NCI-H2196 treated with DMSO at 0.1 percent for 48 hours (cell line): ENCODE results near the gene PICK1.
"Not testable (repeated sequence)": the region's sequence is repeated elsewhere in the genome, so short reads cannot be mapped to it uniquely, and the experiment has no call there.

Experiments used
- DNase-seq: peaks from one replicate; lab custom pipeline; 2025; ENCODE audit not compliant: unreplicated experiment; lab: John Stamatoyannopoulos, UW

The PICK1 gene

DNA sequence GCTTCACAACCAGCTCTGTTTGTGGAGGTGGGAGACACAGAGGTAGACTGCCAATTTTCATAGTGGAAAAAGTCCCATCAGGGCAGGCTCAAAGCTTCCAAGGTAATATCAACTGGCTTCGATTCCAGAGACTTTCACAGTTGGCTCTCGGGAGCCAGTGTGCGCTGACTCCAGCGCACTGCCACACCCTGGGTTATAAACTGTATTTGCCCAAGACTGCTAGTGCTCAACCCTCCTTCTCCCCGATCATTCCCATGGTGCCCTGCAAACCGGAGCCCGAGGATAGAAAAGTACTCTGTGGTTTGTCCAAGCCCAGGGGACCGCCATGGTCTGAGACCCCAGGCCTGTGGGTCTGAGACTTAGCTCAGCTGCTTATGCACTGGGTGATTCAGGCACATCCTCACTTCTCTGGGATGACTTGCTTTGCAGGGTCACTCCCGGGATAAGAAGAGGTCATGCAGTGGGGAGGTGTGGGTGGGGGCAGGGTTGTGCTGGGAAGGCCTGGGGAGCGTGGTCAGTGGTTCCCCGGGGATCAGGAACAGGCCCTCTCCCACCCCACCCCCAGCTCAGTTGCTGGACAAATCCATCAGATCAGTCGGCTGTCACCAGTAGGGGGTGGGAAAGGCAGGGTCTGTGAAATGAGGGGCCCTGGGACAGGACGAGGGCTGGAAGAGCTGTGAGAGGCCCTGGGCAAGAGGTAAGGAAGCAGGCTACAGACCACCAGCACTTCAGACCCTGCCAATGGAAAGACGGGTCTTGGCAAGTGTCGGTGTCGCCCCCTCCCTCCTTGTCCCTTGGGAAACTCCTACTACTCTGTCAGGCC lies 26.7 kb upstream of the PICK1 start:
- no peak for DNase-seq

DNA sequence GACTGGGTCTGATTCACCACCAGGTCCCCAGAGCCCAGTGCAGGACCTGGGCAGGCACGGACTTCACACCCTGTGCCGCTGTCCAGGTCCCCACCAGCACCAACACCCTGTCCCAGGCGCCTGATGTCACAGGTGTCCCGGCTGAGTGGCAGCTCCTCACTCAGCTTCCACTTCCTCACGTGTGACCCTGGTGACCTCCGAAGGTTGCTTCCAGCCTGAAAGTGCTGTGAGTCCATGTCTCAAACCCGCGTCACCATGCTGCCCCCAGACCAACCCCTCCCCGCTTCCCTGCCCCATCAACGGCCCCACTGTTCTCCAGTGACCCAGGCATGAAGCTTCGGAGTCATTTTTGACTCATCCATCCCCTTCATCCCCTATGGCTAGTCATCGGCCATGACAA lies 25.7 kb upstream of the PICK1 start:
- DNase-seq, result no peak

DNA sequence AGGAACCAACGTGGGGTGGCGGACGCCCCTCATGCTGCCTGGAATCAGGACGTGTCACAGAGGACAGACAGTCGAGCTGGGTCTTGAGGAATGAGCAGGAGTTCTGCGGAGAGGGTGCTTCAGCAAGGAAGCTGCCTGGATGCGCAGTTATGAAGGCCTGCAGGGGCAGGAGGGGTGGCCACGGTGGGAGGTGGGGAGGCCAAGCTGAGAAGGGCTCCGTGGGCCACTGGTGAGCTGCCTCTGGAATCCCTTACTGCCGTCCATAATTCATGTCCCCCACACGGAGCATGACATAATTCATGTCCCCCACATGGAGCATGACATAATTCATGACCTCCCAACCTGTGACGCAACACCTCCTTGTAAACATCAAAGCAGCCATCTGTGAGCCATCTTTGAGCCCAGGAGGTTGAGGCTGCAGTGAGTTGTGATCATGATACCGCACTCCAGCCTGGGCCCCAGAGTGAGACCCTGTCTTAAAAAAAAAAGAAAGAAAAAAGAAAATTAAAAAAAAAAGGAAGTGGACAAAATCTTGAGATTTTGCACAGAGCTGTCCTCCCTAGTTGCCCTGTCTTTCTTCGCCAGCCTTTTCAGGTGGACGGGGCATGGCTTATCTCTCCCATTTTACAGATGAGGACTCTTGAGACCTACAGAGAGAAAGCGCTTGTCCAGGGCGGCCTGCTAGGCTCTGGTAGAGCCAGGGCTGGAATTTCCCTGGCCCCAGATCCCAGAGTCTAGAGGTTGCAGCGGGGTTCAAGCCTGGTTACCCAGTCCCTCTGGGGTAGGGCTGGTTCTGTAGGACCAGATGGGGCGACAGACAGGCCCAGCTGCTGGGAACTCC lies 24.3 kb upstream of the PICK1 start:
- no peak for DNase-seq

DNA sequence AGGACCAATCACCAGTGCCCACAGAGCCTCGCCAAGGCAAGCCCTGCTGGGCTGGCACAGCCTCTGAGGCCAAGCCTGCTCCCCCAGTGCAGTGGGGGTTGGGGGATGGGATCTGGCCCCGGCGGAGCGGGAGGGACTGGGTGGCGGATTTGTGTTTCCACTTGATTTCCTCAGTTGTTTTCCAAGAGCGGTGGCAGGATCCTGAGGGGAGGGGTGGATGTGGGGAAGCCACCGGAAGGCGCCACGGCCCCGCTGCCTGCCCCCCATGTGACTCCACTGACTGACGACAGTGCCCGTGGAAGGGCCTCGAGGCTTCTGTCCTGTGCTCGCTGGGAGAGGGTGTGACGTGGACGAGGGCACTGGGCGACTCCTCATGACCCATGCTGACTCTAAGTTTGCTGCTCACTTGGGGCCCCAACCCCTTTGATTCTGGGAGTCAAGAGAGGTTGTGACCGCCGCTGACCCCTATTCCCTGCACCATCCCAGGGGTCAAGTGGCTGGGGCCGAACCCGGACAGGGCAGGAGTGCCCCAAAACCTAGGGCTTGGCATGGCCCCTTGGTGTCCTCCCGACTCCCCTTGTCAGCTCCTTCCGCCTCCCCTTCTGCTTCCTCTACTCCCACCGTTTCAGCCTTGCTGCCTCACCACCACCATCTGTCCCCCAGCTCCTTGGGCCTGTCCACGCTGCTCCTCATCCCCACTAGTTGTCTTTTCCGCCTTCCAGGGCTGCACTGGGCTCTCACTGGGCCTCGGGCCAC lies 23.5 kb upstream of the PICK1 start:
- DNase-seq, result no peak

DNA sequence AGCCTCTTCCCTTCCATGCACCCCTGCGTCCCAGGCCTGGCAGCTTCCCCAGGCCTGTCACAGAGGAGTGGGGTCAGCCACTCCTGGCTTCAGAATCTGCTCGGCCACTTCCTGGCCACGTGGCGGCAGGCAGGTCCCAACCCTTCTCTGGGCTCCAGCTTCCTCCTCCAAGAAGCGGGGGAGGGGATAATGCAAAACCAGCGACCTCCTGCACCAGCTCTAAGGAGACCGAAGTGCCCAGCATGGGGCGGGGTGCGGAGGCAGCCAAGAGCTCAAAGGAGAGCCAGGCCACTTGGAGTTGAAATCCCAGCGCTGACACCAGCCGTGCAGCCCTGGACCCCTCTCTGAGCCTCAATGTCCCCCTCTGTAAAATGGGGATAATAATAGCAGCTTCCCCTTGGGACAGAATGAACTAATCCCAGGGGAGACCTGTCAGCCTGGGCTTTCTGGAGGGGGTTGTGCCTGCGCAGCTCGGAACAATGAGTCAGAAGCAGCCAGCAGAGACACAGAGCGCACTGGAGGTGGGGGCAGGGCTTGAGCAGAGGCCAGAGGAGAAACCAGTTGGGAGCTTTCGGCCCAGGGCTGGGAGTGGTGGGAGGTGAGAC lies 22.8 kb upstream of the PICK1 start:
- no peak for DNase-seq

DNA sequence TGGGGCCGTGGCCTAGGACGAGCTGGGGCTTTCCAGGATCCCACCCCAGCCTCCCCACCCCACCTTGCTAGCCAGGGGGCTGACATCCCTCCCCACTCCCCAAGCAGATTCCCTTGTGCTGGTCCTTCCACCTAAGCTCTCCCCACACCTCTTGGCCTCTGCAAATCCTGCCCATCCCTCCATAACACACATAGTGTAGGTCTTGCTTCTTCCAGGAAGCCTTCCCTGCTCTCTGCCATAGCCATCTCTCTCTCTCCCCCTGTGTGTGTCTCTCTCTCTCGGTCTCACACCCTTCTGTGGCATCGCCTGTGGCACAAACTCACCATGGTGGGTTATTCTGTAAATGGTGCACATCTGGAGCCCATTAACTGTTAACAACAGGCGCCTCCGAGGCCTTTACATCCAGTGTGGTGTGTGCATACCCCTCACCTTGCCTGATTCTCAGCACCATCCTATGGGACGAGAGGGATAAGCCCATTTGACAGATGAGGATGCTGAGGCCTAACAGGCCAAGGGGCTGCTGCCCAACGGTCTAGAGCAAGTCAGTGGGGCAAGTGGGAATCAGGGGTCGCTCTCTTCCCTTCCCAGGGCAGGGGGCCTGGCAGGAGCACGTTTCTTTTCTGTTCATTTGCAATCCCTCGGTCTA lies 22.2 kb upstream of the PICK1 start:
- no peak for DNase-seq

DNA sequence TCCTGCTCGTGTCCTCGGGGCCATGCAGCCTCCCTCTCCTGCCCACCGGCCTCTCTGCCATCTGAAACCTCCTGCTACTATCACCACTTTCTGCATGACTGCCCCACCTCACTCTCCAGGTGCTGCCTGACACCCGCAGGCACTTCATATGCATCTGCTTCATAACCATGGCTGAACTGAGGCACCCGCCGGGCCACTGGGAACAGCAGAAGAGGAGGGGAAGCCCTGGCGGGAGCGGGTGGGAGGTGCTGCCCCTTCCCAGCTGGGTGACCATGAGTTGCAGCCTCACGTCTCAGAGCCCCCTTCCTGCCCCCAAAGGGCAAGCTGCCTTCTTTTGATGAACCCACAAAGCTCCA lies 21.7 kb upstream of the PICK1 start:
- no peak for DNase-seq

DNA sequence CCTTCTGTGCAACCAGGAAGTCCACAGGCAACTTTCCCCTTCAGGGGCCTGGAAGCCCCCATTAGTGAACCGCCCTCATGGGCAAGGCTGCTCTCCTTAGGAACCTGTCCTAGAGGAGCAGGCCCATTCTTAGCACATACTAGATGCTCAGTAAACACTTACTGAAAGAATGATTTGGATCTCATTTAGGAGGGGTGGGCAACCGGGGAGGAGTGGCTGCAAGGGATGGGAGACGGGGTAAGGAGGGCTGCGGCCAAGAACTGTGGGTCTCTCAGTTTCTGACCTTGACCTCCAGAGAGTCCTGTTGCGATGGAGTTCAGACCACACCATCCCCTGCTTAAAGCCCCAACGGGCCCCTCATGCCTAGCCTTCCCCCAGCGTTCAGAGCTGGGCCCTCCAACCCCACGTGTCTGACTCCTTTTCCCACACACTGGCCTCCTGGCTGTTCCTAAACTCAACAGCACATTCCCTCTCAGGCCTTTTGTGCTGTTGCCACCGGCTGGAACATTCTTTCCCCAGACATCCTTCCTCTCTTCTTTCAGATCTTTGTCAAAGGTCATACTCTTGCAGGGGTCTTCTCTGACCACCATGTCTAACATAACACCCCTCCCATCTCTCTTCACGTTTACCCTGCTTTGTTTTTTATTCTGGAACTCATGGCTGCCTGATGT lies 20.7 kb upstream of the PICK1 start:
- DNase-seq, result no peak

DNA sequence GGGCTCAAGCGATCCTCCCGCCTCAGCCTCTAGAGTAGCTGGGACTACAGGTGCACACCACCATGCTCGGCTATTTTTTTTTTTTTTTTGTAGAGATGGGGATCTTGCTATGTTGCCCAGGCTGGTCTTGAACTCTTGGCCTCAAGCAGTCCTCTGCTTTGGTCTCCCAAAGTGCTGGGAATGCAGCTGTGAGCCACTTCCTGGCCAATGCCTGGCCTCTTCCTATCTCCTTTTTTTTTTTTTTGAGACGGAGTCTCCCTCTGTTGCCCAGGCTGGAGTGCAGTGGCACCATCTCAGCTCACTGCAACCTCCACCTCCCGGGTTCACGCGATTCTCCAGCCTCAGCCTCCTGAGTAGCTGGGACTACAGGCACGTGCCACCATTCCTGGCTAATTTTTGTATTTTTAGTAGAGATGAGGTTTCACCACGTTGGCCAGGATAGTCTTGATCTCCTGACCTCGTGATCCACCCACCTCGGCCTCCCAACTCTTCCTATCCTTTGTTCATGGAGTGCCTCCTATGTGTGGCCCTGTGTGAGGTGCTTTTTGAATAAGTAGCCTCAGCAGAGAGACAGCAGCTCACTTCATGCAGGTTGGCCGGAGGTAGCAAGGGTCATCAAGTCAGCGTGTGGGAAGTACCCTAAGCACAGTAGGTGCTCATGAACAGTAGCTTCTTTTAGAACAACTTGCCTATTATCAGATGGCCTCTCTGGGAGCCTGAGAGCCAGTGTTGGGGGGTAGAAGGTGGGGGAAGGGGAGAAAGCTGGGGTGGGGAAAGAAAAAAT lies 19.6 kb upstream of the PICK1 start:
- DNase-seq, result not testable (repeated sequence)

DNA sequence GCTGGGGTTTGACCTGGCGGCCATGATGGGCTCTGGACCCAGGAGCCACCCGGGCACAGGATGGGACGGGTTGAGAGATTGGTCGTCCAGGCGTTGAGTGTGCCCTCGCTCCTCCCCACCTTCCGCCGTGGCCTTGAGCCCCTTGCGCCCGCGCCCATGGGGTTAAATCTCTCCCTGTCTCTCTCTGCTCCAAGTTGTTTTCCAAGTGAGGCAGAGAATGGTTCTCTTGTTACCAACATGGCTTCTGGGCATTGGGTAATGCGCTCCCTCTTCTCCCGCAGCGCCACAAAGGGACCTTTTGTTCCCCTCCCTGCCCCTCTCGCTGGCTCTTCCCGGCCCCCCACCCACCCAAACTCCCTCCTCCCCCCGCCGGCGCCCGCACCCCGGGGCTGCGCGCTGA lies 18.8 kb upstream of the PICK1 start:
- DNase-seq, result no peak

DNA sequence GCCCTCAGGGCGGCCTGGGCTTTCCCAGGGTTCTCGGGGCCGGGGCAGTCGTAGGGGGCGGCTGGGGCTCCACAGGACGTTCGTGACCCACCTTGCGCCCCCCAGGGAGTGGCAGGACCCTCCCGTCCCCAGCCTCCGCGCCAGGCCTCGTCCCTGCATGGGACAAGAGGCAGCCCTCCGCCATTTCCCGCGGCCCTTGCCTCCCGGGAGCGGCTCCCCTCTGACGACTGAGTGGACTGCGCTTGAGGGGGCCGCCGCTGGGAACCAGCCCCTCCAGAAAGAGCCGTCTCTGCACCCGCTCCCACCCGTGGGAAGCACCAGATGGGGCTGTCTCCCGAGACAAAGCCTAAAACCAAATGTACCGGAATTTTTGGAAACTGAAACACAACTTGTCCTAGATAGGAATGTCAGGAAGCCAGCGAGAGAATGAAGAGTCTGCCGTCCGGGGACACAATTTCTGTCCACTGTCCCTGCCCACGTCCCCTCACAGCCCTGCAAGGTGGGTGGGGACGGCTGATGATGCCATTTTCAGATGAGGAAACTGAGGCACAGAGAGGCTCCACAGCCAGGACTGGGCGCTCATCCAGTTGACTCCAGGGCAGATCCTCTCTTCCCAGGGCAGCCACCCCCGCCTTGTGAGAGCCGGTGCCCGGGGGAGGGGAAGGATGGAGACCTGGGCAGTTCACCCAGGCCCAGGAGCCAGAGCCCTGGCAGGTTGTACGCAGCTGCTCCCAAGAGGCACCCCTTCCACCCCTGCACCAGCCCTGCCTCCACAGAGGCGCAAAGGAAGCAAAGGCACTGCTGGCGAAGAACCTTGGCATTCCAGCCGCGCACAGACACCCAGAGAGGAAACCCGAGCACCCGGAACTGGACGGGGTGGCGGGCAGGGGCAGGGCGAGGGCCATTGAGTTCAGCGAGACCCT lies 18.1 kb upstream of the PICK1 start:
- no peak for DNase-seq

DNA sequence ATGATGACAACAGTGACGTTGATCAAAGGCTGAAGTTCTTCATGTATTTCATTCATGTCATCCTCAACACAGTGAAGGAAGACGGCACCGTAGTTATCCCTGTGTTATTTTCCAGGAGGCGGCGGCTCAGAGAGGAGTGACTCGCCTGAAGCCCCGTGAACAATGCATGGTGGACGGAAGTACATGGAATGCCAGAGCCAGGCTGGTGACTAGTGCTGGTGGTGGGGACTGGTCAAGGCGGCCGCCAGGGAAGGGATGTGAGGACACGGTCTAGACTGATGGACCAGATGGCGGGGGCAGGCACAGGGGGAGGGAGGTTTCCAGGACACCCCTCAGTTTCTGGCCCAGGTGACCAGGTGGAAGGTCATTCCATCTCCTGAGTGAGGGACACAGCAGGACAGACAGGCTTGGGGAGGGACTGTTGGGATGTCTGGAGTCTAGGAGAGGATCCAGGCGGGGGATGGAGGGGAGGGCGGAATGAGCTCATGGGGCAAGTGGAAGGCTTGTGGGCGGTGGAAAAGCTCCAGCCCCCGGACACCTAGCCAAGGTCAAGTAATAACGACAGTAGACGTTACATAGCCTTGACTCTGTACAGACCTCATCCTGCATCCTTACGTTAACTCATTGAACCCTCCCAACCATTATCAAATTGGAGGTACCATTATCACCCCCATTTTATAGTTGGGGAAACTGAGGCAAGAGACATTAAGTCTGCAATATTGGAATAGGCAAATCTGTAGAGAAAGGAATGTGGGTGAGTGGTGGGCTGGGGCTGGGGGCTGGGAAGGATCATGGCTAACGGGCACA lies 16.0 kb upstream of the PICK1 start:
- DNase-seq, result no peak

DNA sequence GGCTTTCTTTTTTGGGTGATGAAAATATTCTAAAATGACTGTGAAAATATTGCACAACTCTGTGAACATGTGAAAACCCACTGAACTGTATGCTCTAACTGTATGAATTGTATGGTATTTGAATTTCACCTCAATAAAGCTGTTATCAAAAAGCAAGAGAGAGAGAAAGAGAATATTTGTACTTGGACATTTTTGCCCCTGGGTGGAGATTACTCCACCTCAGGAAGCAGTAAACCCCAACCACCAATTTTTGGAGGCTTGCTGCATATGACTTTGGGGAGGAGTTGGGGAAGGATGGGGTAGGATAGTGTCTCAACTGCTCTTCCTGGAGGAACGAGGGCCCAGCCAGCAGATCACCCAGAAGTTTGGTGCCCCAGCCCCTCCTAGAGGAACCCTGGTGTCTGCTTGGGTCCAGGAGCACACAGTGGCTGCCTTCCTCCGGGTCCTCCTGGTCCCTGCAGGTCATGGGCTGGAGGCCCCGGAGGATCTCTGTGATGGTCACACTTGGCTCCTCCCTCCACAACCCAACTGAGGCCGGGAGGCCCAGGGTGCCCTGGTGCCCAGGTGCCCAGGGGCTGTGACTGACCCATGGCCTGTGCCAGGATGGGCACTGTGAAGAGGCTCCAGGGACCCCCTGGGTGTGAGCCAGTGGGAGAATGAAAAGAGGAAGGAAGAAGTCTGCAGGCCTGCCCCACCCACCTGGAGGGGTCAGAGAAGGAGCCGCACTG lies 15.3 kb upstream of the PICK1 start:
- no peak for DNase-seq

DNA sequence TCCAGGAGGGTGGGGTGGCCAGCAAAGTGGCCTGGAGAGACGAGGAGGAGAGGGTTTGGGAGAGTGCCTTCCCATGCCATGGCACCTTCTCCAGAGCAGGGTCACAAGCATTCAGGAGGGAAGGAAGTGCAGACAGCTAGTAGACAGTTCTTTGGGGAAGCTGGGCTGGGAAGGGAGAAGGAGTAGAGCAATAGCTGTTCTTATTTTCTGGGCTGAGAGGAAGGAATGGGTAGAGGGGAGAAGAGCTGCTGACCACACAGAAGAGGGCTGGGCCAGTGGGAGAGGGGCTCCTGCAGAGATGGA lies 14.8 kb upstream of the PICK1 start:
- no peak for DNase-seq

DNA sequence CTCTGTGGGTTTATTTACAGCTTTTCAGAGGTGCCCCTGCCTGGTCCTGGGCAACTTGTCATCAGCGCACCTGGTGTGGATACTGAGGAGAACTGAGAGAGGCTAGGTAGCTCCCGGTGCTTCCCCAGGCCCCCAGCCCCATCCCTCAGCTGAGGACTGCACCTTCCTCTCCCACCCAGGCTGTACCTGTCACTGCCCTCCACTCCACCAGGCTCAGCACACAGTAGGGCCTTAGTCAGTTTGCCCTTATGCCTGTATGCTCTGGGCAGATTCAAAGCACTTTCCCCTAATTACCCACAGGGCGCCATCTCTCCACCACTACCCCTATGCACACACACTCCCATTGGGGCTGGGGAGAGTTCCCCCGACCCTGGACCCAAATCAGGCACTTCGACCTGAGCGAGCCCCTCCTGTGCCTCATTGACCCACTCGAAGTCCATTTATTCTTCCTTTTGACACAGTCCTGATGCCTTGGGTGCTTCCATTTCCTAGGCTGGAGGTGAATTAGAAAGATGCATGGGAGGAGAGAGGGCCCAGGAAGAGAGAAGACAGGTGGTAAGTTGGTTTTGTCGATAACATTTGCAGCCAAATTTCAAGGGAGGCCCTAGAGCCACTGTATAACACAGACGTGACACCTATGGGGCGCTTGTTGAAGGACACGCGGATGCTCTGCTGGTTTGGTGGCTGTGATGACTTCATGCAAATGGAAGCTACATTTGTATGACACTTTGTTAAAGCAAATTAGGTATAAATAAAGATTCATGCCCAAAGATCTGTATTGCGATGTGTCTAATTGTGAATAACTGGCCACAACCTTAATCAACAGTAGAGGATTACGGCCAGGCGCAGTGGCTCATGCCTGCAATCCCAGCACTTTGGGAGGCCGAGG lies 13.8 kb upstream of the PICK1 start:
- no peak for DNase-seq

DNA sequence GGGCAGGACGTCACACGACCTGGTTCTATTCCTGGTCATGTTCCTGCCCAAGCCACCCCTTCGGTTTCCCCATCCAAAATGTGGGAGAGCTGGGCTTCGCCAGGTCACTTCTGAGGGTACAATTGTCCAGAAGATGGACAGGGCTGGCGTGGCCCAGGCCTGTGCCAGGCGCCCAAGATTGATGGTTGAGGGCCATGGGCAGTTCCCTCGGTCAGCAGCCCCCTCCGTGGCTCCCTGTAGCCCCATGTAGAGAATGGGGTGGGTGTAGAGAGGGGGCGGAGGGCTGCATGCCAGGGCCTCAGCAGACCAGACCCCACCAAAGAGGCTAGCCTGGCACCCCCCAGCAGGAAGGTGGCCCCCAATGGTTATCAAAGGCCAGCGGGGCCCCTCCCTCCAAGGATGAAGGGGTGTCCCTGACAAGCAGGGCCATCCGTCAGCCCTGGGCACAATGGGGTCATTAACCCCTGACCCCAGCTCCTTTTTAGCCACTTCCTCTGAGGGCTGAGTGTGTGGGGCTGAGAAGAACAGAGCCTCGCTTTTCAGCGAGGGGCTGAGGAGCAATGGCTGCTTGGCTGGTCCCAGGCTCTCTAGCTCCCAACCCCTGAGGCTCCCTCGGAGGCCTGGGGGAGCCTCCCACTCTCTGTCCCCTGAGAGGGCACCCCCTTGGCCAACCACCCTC lies 11.0 kb upstream of the PICK1 start:
- no peak for DNase-seq
